Measurements from ENCODE around the gene IL22RA2. TPM values are rescaled to one million over a fixed set of nuclear protein-coding genes. Genes with fewer than 3 reads are reported as not detected.
A peak's percentile ranks its signal among the peaks of the same experiment; 100 is the strongest.

The IL22RA2 gene
- polyA plus RNA-seq, 1 donor (not counting 4 experiments of a cell fraction or from before 2014, with no cell fraction given): 0.03 TPM

GRCh38 chr6:137148306-137149034 is 25.0 kb downstream of the IL22RA2 start:
- Histone ChIP-seq H3K36me3 (ENCODE audit: control insufficient read depth in 2 of 2, extremely low read depth in 1 of 2, insufficient read depth in 2 of 2, low read length in 2 of 2) (no peaks in the 10 kb centered on the region), H2AFZ (ENCODE audit: control insufficient read depth, low read length) (no peak overlapping the region), H3K9me1 (ENCODE audit: control insufficient read depth, extremely low read depth, insufficient read depth, low read length) (no peaks in the 10 kb centered on the region), H3K9me3 (ENCODE audit: control insufficient read depth, low read depth, low read length) (no peaks in the 10 kb centered on the region), H3K9ac (ENCODE audit: control insufficient read depth, extremely low read depth, insufficient read depth, low read length) (no peak overlapping the region), H3K4me2 (ENCODE audit: control insufficient read depth, extremely low read depth, insufficient read depth, low read depth, low read length) (no peak overlapping the region), H3K27ac (ENCODE audit: control insufficient read depth, insufficient read depth, low read length) (no peak overlapping the region), H3K4me3 (ENCODE audit: control insufficient read depth in 2 of 3, extremely low read depth in 1 of 3, insufficient read depth in 2 of 3, low read depth in 1 of 3, low read length in 3 of 3) (no peak overlapping the region), H3K79me2 (ENCODE audit: control insufficient read depth, insufficient read depth, low read length) (no peaks in the 10 kb centered on the region), H3K4me1 (ENCODE audit: control insufficient read depth, extremely low read depth, insufficient read depth, low read length) (no peaks in the 10 kb centered on the region), H4K20me1 (ENCODE audit: control insufficient read depth, extremely low read depth, insufficient read depth, low read length) (no peaks in the 10 kb centered on the region), H3K27me3 (ENCODE audit: control insufficient read depth, extremely low read depth, insufficient read depth, low read length) (no peaks in the 10 kb centered on the region)
- dilution Hi-C loops (cut with MboI; ENCODE audit: extremely low pct_ligation_motif_present, low sequenced_read_pairs): no loop called here
- DNase-seq (ENCODE audit: low read depth, low spot score) (no peak), FAIRE-seq (peak; percentile 69)
- TF ChIP-seq EZH2 (IDR thresholded peaks at IDR 0.05; ENCODE audit: low read length) (no peak), CTCF (optimal IDR thresholded peaks at IDR 0.05 in 1 of 3, IDR thresholded peaks at IDR 0.05 in 1 of 3, conservative IDR thresholded peaks at IDR 0.05 in 1 of 3; ENCODE audit: extremely low read depth in 1 of 3, insufficient read depth in 2 of 3, low read length in 3 of 3) (no peak)

GRCh38 chr6:137147195-137147594 is 26.2 kb downstream of the IL22RA2 start:
- Histone ChIP-seq H3K4me2 (ENCODE audit: control insufficient read depth, extremely low read depth, insufficient read depth, low read depth, low read length) (no peak overlapping the region), H3K9me1 (ENCODE audit: control insufficient read depth, extremely low read depth, insufficient read depth, low read length) (no peaks in the 10 kb centered on the region), H3K27me3 (ENCODE audit: control insufficient read depth, extremely low read depth, insufficient read depth, low read length) (no peaks in the 10 kb centered on the region), H3K4me3 (ENCODE audit: control insufficient read depth in 2 of 3, extremely low read depth in 1 of 3, insufficient read depth in 2 of 3, low read depth in 1 of 3, low read length in 3 of 3) (no peak overlapping the region), H2AFZ (ENCODE audit: control insufficient read depth, low read length) (no peak overlapping the region), H4K20me1 (ENCODE audit: control insufficient read depth, extremely low read depth, insufficient read depth, low read length) (no peaks in the 10 kb centered on the region), H3K4me1 (ENCODE audit: control insufficient read depth, extremely low read depth, insufficient read depth, low read length) (no peaks in the 10 kb centered on the region), H3K9me3 (ENCODE audit: control insufficient read depth, low read depth, low read length) (no peaks in the 10 kb centered on the region), H3K79me2 (ENCODE audit: control insufficient read depth, insufficient read depth, low read length) (no peaks in the 10 kb centered on the region), H3K27ac (ENCODE audit: control insufficient read depth, insufficient read depth, low read length) (no peak overlapping the region), H3K9ac (ENCODE audit: control insufficient read depth, extremely low read depth, insufficient read depth, low read length) (no peak overlapping the region), H3K36me3 (ENCODE audit: control insufficient read depth in 2 of 2, extremely low read depth in 1 of 2, insufficient read depth in 2 of 2, low read length in 2 of 2) (no peaks in the 10 kb centered on the region)
- dilution Hi-C loops (cut with MboI; ENCODE audit: extremely low pct_ligation_motif_present, low sequenced_read_pairs): no loop called here
- TF ChIP-seq CTCF (optimal IDR thresholded peaks at IDR 0.05 in 1 of 3, IDR thresholded peaks at IDR 0.05 in 1 of 3, conservative IDR thresholded peaks at IDR 0.05 in 1 of 3; ENCODE audit: extremely low read depth in 1 of 3, insufficient read depth in 2 of 3, low read length in 3 of 3) (no peak), EZH2 (IDR thresholded peaks at IDR 0.05; ENCODE audit: low read length) (no peak)
- DNase-seq (ENCODE audit: low read depth, low spot score) (no peak), FAIRE-seq (no peak)
